Neural cell (in vitro differentiated cells): ENCODE results near the gene GALNT8. TPM values are rescaled to one million over a fixed set of nuclear protein-coding genes. Genes with fewer than 3 reads are reported as not detected.

Source experiments
- H2AFZ ChIP-seq: fragments of 200-600, 300-800 bp; sonication (generic), shearing (Covaris generic); 2 replicates; pipeline ENCODE4 v1.6.0; 2014; ENCODE audit warnings: low read depth, mild to moderate bottlenecking, antibody characterized with exemption, low read length, moderate library complexity
- H3F3A ChIP-seq: fragments of 200-600 bp; shearing (Covaris generic); 2 replicates; pipeline ENCODE4 v1.6.1; 2016; ENCODE audit warnings: mild to moderate bottlenecking, moderate library complexity, mixed read lengths, antibody characterized with exemption, low read length; ENCODE audit not compliant: insufficient read depth, poor library complexity, severe bottlenecking
- H3K27ac ChIP-seq: fragments of 200-600, 300-800 bp; sonication (generic), shearing (Covaris generic); 2 replicates; pipeline ENCODE4 v1.5.1; 2014; ENCODE audit warnings: mild to moderate bottlenecking, low read length, moderate library complexity
- H3K27me3 ChIP-seq: fragments of 300-800, 200-600 bp; sonication (generic), shearing (Covaris generic); 2 replicates; pipeline ENCODE4 v1.6.0; 2014; ENCODE audit warnings: mild to moderate bottlenecking, low read depth, low read length, moderate library complexity; ENCODE audit not compliant: insufficient read depth
- H3K36me3 ChIP-seq: fragments of 300-800, 200-600 bp; sonication (generic), shearing (Covaris generic); 2 replicates; pipeline ENCODE4 v1.5.1; 2014; ENCODE audit warnings: mild to moderate bottlenecking, antibody characterized with exemption, low read length, moderate library complexity; ENCODE audit not compliant: insufficient read depth
- H3K4me2 ChIP-seq: fragments of 300-800, 200-600 bp; sonication (generic), shearing (Covaris generic); 2 replicates; pipeline ENCODE4 v1.6.0; 2014; ENCODE audit warnings: mild to moderate bottlenecking, low read length
- H3K4me3 ChIP-seq: fragments of 300-800, 200-600 bp; sonication (generic), shearing (Covaris generic); 2 replicates; pipeline ENCODE4 v1.5.1; 2014; ENCODE audit warnings: mild to moderate bottlenecking, low read length, moderate library complexity
- H3K79me2 ChIP-seq: fragments of 200-600 bp; shearing (Covaris generic); replicated peaks from 2 replicates; pipeline ENCODE4 v1.6.0; 2014; ENCODE audit warnings: mild to moderate bottlenecking, low read length, moderate library complexity; ENCODE audit not compliant: insufficient read depth
- H3K9ac ChIP-seq: fragments of 300-800, 200-600 bp; sonication (generic), shearing (Covaris generic); 2 replicates; pipeline ENCODE4 v1.6.1; 2016; ENCODE audit warnings: mild to moderate bottlenecking, low read length, mixed read lengths
- H3K9me2 ChIP-seq: fragments of 200-600 bp; shearing (Covaris generic); 2 replicates; pipeline ENCODE4 v1.6.1; 2016; ENCODE audit warnings: mild to moderate bottlenecking, low read length, mixed read lengths; ENCODE audit not compliant: insufficient read depth
- H3K9me3 ChIP-seq: fragments of 200-600, 300-800 bp; sonication (generic), shearing (Covaris generic); 2 replicates; pipeline ENCODE4 v1.6.1; 2016; ENCODE audit warnings: mild to moderate bottlenecking, mixed run types, low read length, moderate library complexity, mixed read lengths
- H4K20me1 ChIP-seq: fragments of 200-600 bp; shearing (Covaris generic); 2 replicates; pipeline ENCODE4 v1.6.1; 2016; ENCODE audit warnings: mild to moderate bottlenecking, mixed run types; ENCODE audit not compliant: insufficient read depth
- CTCF ChIP-seq: fragments of 450-650 bp; IDR thresholded peaks from 2 replicates; pipeline ENCODE4 v1.5.1; 2014; ENCODE audit warnings: antibody characterized with exemption, mild to moderate bottlenecking, moderate library complexity; ENCODE audit not compliant: poor library complexity, severe bottlenecking
- EP300 ChIP-seq: fragments of 450-650 bp; conservative IDR thresholded peaks from 2 replicates; pipeline ENCODE4 v1.6.1; 2014; ENCODE audit warnings: antibody characterized with exemption, mild to moderate bottlenecking, moderate library complexity; ENCODE audit not compliant: poor library complexity, severe bottlenecking
- EZH2 ChIP-seq: fragments of 200-600, 300-800 bp; shearing (Covaris generic), sonication (generic); IDR thresholded peaks from 2 replicates; pipeline ENCODE4 v1.6.1; 2014; ENCODE audit warnings: antibody characterized with exemption, low read length, borderline replicate concordance, mild to moderate bottlenecking; ENCODE audit not compliant: insufficient read depth, poor library complexity, severe bottlenecking
- MXI1 ChIP-seq: fragments of 450-650 bp; conservative IDR thresholded peaks from 2 replicates; pipeline ENCODE4 v1.6.1; 2014; ENCODE audit warnings: antibody characterized with exemption, mild to moderate bottlenecking; ENCODE audit not compliant: poor library complexity, severe bottlenecking
- POLR2AphosphoS5 ChIP-seq: IDR thresholded peaks from 2 replicates; pipeline ENCODE4 v1.6.1; 2012
- RAD21 ChIP-seq: fragments of 450-650 bp; conservative IDR thresholded peaks from 2 replicates; pipeline ENCODE4 v1.6.1; 2014; ENCODE audit warnings: antibody characterized with exemption, mild to moderate bottlenecking, moderate library complexity
- REST ChIP-seq: IDR thresholded peaks from 2 replicates; pipeline ENCODE4 v1.6.1; 2012; ENCODE audit warnings: borderline replicate concordance
- SMC3 ChIP-seq: fragments of 450-650 bp; conservative IDR thresholded peaks from 2 replicates; pipeline ENCODE4 v1.6.1; 2014; ENCODE audit warnings: antibody characterized with exemption, mild to moderate bottlenecking, moderate library complexity; ENCODE audit not compliant: poor library complexity
- TAF1 ChIP-seq: IDR thresholded peaks from 2 replicates; pipeline ENCODE4 v1.6.1; 2012; ENCODE audit warnings: low read depth
- polyA plus RNA-seq: library from polyadenylated mRNA; depleted of rRNA; stranded (reverse); fragments of >200 nt; gene quantifications from 2 replicates; pipeline ENCODE4 v1.2.3, GENCODE V29; 2014

The GALNT8 gene
- polyA plus RNA-seq, 1 donor from 2014 or later: 25.8 TPM

GRCh38 chr12:4725057-4725456 is 4.9 kb downstream of the GALNT8 start:
- TF ChIP-seq POLR2AphosphoS5 (no peak), EZH2 (no peak), REST (no peak), MXI1 (no peak), CTCF (no peak), RAD21 (no peak), TAF1 (no peak), EP300 (no peak), SMC3 (no peak)
- Histone ChIP-seq H3K27me3 (no peaks in the 10 kb centered on the region), H3F3A (no peaks in the 10 kb centered on the region), H3K9me2 (no peaks in the 10 kb centered on the region), H2AFZ (no peak overlapping the region), H3K36me3 (peaks cover 6% of the 10 kb centered on the region), H3K27ac (no peak overlapping the region), H3K79me2 (no peaks in the 10 kb centered on the region), H3K9ac (no peak overlapping the region), H3K4me2 (no peak overlapping the region), H3K9me3 (no peaks in the 10 kb centered on the region), H3K4me3 (no peak overlapping the region), H4K20me1 (no peaks in the 10 kb centered on the region)

GRCh38 chr12:4734625-4735340 is 14.6 kb downstream of the GALNT8 start:
- Histone ChIP-seq H3K27ac (no peak overlapping the region), H3K9me2 (no peaks in the 10 kb centered on the region), H3K36me3 (no peaks in the 10 kb centered on the region), H4K20me1 (no peaks in the 10 kb centered on the region), H3K4me2 (no peak overlapping the region), H3K79me2 (no peaks in the 10 kb centered on the region), H3K27me3 (no peaks in the 10 kb centered on the region), H2AFZ (no peak overlapping the region), H3F3A (no peaks in the 10 kb centered on the region), H3K9ac (no peak overlapping the region), H3K9me3 (no peaks in the 10 kb centered on the region), H3K4me3 (no peak overlapping the region)
- TF ChIP-seq POLR2AphosphoS5 (no peak), EZH2 (no peak), TAF1 (no peak), MXI1 (no peak), CTCF (no peak), REST (no peak)
